HG02763 (cell line): Measurements from ENCODE around the gene CCDC144A.
"Not testable (repeated sequence)": the region's sequence is repeated elsewhere in the genome, so short reads cannot be mapped to it uniquely, and the experiment has no call there.

Source experiments
- ATAC-seq: cut with Tn5 transposase; IDR thresholded peaks from one replicate; pipeline ENCODE4 v1.9.1; 2021; ENCODE audit warnings: mild to moderate bottlenecking, moderate library complexity; ENCODE audit not compliant: unreplicated experiment

The CCDC144A gene

GRCh38 chr17:16751924-16752287 is 61.9 kb downstream of the CCDC144A start:
- not testable (repeated sequence) for ATAC-seq

- not testable (repeated sequence) for ATAC-seq
These were observed 67.5 kb downstream of the CCDC144A start for GRCh38 chr17:16757520-16757919.

GRCh38 chr17:16758177-16758576 is 68.1 kb downstream of the CCDC144A start:
- ATAC-seq, result not testable (repeated sequence)

DNA sequence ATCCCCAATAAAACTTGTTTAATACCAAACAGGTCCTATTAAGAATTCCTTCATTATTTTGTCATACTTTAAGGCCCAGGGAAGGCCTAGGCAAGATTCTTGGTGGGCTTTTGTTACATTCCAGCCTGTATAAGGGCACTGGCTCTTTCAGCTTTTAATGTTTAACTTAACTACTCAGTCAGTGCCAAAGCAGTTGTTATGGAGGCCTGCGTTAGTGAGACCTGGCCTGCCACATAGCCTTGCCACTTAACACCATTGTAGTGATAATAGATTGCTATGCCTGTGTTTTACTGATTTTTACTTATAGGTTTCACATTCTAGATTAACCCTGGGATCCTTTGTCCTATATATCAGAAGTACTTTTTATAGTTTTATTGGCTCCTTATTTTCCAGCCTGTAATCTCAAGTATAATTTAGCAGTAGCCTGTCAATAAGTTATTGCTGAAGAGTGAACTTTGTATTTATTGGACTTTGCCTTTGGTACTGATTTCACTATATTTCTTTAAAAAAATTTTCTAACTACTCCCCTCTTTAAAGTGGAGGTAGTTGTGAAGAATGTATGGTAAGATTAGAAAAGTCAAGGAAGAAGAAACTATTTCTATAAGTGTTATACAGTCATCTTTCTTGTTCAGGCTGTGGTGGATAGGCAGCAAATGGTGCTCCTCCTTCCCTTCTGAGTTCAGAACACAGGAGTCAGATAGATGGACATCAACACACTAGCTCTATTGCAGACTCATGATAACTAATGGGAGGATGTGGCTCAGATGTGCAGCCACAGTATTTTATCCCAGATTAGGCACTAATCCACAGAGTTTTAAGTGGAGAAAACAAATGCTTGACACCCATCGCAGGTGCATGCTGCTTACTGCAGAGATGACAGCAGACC is 78.5 kb downstream of the CCDC144A start:
- not testable (repeated sequence) for ATAC-seq

DNA sequence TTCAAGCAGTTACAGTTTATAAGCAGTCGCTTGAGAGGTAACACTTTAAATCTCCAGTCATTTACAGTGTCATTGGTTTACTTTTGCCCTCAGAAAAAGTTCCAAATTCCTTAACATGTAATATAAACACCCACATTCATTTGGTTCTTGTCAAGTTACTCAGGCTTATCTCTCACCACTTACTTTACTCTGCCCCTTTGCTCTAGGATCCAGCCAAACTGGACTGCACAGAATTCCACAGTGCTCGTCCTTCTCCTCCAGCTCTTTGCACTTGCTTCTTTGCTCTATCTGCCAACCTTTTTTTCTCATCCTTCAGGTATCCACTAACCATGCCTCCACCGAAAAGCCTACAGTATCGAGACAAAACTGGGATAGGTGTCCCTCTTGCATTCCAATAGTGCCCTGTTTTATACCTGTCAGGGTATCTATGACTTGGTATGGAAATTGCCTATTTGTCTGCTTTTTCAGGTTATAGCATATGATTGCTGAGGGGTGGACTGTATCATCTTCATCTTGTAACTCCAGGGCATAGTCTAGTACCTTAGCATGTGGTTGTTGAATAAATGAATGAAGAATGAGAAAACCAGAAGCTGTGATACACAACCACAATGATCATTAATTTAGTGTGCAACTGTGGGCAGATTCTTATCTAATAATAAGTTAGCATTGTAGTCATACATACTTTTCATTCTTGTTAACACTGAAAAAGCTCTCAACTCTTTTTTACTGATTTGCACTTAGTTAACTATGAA is 82.5 kb downstream of the CCDC144A start:
- ATAC-seq, result not testable (repeated sequence)

DNA sequence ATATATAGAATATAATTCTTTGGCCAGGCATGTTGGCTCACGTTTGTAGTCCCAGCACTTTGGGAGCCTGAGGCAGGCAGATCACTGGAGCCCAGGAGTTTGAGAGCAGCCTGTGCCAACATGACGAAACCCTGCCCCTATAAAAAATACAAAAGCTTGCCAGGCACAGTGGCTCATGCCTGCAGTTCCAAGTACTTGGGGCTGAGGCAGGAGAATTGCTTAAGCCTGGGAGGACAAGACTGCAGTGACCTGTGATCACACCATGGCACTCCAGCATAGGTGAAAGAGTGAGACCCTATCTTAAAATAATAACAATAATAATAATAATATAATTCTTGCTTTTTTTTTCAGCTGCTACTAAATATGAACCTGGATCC is 83.1 kb downstream of the CCDC144A start:
- ATAC-seq, result not testable (repeated sequence)

GRCh38 chr17:16787851-16788250 is 97.8 kb downstream of the CCDC144A start:
- not testable (repeated sequence) for ATAC-seq

DNA sequence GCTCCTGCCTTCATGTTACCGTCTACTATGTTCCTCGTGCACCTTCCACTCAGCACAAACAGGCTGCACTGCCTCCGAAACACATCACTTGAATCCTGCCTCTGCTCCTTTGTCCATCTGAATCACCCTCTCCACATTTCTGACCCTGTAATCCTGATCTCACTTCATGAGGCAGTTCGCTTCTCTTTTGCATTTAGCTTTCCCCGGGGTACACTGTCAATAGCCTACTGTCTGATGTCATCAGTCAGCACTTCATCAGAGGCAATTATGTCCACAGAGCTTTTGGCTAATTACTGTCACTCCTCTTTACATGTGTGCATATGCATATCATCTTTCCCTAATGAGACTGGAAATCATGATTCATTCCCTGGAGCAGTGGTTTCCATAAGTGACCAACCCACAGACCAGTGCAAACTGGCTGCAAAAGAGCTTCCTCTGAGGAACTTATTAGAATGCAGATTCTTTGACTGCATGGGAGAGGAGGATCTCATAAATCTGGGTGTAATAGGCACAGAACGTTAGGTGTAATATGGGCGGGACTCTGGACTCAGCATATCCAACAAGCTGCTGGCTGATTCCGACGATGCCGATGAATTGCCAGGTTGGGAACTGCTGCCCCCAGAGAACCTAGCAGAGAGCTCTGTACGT is 99.0 kb downstream of the CCDC144A start:
- not testable (repeated sequence) for ATAC-seq

- not testable (repeated sequence) for ATAC-seq
These were observed 99.6 kb downstream of the CCDC144A start for GRCh38 chr17:16789622-16790021.

GRCh38 chr17:16790313-16790871 is 100.4 kb downstream of the CCDC144A start:
- ATAC-seq, result not testable (repeated sequence)

GRCh38 chr17:16794215-16794614 is 104.2 kb downstream of the CCDC144A start:
- not testable (repeated sequence) for ATAC-seq

GRCh38 chr17:16795894-16796293 is 105.9 kb downstream of the CCDC144A start:
- ATAC-seq, result not testable (repeated sequence)

DNA sequence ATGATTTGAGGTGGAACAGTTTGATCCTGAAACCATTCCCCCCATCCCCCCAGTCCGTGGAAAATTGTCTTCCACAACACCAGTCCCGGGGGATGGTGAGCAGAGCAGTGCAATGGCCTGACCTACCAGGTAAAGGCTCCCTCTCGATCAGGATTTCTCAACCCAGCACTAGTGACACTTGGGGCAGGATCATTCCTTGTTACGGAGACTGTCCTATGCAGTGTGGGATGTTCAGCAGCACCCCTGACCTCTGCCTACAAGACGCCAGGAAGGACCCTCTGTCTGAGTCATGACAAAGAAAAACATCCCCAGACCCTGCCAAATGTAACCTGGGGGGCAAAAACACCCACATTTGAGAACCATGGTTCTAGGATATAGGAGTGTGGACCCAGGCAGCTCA is 114.8 kb downstream of the CCDC144A start:
- ATAC-seq, result not testable (repeated sequence)

- ATAC-seq, result not testable (repeated sequence)
These were observed 116.6 kb downstream of the CCDC144A start for GRCh38 chr17:16806599-16806998.

- not testable (repeated sequence) for ATAC-seq
These were observed 117.6 kb downstream of the CCDC144A start for GRCh38 chr17:16807620-16808019.

- ATAC-seq, result not testable (repeated sequence)
These were observed 120.2 kb downstream of the CCDC144A start for GRCh38 chr17:16810236-16810635.

GRCh38 chr17:16812126-16812525 is 122.1 kb downstream of the CCDC144A start:
- not testable (repeated sequence) for ATAC-seq

DNA sequence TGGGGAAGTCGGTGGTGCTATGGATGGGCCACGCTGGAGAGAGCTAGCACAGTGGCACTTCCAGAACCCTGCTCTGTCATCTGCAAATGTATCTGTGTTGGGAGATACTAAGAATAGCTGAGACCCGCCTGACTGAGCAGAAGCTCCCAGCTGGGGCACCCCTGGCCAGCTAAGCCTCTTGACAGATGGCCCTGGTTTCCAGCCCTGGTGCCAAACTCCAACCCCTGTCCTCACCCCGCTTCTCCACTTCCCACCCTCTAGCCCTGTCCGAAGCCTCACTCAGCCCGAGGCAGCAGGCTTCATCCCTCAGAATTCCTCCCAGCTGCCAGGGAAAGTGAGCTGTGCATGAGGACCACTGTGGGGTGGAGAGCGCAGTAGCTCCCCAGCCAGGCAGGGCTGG is 124.4 kb downstream of the CCDC144A start:
- ATAC-seq, result no peak

DNA sequence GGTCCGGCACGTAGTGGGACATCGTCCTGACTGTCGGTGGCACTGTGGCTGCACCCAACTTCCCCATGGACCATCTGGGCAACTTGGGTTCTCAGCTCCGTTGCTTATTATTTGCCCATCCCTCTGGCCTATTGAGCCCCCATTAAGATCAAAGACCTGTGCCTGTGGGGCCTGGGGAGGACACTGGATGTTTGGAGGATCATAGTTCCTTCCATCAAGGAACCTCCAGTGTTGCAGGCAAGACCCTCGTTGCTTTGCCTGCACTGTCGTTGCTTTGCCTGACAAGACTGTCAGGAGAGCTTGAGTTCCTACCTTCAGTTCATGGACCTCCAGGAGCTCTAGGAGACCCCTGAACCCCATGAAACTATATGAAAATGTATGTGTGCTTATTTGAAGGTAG is 127.2 kb downstream of the CCDC144A start:
- no peak for ATAC-seq

DNA sequence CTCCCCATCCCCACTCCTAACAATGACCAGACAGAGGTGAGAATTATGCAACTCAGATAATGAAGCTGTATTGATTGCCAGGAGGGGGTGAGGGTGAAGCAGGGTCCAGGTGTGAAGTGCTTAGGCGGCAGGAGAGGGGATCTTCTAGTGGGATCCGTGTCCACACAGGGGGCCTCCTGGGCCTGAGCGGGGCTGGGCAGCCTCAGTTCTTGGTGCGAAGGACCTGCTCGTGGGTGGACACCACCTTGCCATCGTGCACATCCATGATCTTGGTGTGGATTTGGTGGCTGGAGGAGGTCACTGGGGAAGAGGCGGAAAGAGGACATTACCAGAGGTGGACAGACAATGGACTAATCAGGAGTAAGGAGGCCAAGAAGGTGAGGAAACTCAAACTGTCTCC is 127.9 kb downstream of the CCDC144A start:
- not testable (repeated sequence) for ATAC-seq

GRCh38 chr17:16818340-16818739 is 128.3 kb downstream of the CCDC144A start:
- ATAC-seq, result no peak
